HG03439 (cell line): ENCODE measurements around the gene ANTXR1.

ENCODE experiments used
- ATAC-seq: cut with Tn5 transposase; IDR thresholded peaks from one replicate; pipeline ENCODE4 v1.9.1; 2021; ENCODE audit warnings: mild to moderate bottlenecking, moderate library complexity; ENCODE audit not compliant: unreplicated experiment

The ANTXR1 gene

DNA sequence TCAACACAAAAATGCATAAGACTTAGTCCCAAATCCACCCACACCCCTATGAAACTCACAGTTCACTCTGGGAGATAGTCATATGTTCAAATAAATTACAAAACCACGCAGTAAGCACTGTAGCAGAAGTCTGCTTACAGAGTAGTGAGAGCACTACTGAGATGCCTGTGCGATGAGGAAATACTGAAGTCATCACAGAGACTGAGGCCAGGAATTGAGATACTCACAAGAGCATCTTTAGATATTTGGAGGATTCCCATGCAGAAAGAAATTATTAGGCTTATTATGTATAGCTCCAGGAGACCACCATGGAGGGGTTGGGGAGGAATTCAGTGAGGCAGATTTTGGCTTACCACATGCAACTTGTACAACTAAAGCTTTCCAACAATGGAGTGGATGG, 82.3 kb downstream of the ANTXR1 start:
- no peak for ATAC-seq

DNA sequence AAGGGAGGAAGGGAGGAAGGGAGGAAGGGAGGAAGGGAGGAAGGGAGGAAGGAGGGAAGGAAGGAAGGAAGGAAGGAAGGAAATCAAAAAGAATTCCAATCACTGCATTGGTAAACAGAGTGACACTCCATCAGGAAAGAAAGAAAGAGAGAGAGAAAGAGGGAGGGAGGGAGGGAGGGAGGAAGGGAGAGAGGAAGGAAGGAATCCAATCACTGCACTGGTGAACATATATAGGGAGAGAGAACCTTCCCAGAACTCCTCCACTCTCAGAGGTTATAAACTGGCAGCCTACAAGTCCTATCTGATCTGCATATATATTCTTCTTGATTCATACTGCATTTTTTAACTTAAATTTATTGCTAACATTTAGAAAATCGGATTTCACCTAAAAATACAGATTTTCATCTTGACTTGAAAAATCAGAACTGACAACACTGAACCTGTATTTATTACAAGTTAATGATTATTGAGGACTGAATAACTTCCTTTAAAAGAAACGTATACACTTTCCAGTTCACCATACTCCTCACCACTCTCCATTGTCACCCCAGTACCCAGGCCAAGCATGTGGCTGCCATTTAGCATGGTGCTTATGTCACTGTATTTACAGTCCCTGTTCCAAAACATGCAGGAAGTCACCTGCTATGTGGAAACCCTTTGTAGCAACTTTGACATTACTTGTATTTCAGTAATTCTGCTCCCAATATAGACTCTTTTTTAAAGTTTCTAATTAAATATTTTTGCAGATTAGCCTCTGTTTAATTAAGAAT, 83.5 kb downstream of the ANTXR1 start:
- ATAC-seq, result no peak

DNA sequence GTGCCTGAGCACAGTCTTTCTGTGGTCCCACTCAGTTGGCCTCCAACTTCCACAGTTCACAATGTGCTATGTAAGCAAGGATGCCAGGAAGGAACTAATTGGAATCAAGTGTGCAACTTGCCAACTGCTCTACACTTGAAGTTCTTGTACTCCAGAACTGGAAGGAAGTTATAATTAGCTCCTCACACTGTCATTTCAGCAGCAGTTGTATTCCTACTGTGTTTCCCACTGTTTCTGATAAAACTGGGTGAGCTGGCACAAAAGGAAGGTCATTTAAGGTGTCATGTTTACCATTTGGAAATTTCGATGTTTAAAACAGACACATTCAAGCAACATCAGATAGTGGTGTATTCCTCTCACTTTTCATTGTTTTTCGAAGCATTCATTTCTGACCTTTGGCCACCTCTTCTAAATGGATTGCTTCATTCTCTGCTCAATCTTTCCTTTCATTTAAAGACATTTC, 84.2 kb downstream of the ANTXR1 start:
- ATAC-seq, result no peak

GRCh38 chr2:69097891-69098655, 85.1 kb downstream of the ANTXR1 start:
- no peak for ATAC-seq

DNA sequence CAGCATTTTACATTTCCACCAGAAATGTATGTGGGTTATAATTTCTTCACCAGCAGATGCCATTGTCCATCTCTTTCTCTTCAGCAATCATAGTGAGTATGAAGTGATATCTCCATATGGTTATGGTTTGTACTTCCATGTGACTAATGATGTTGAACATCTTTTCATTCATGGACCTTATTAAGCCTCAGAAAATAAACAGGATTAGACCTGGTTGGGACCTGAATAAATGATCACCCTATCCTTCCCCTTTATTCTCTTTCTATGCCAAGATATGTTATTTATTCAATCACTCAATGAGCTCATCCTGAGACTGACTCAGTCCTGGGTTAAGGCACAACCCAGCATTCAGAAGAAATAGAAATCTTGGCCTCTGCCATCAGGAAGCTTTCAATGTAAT, 86.6 kb downstream of the ANTXR1 start:
- ATAC-seq, result no peak

DNA sequence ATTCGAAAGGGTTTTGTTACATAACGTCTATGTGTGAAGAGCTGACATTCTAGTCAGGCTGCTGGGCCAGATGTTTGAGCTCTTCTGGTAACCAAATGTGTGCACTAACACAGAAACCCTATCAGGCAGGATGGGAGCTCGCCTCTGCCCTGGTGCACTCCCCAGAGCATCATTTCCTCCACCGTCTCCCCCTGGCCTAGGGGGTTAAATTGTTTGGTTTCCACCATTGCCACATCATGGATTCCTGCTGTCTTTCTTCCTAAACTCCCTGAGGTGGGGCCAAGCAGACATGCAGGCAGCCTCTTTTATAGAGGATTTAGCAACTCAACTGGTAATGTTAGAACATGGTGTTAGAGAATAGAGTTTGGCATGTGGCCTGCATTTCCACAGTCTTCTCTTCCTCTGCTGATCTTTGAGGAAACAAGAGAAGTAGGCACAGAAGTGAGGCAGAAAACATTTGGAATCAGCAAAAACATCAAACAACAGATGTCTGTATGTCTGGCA, 87.3 kb downstream of the ANTXR1 start:
- no peak for ATAC-seq

DNA sequence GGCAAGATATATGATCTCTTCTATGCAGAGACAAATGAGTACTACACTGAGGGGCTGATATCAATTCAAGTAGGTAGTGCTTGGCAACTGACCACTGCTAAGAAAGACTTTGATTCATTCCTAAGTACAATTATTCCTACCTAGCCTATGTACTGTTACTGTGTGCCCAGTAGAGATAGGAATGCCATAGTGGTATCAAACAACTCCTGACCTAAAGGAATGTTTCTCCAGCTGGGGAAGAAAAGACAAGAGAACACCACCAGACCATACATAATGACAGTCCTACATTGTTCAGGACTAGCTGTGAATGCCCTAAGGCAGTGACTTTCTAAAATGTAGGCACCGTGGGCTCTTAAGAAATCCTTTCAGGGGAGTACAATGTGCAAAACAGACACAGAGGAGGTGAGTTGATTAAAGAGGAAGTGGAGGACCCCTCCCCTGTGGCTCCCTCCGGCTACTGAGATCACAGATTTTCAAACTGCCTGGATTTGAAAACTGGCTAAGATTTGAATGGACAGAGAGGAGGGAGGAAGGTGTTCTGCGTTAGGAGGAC, 89.1 kb downstream of the ANTXR1 start:
- no peak for ATAC-seq

DNA sequence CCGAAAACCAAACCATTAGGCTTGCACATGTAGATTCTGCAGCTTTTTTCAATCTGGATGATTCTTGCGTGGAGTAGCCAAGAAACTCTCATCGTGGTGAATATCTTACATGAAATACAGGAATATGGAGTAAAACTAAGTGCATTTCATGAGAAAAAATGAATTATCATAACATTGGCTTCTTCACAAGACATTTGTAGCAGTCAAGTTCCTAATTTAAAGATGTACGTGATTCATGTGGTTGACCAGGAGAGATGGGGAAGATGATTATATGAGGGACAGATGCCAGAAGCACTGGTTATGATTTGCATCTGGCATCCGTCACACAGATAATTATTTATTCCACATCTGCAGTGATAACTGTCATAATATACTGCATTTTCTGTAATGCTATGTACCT, 90.4 kb downstream of the ANTXR1 start:
- no peak for ATAC-seq

- ATAC-seq, result no peak
Measured at GRCh38 chr2:69104261-69104660, 91.3 kb downstream of the ANTXR1 start.

DNA sequence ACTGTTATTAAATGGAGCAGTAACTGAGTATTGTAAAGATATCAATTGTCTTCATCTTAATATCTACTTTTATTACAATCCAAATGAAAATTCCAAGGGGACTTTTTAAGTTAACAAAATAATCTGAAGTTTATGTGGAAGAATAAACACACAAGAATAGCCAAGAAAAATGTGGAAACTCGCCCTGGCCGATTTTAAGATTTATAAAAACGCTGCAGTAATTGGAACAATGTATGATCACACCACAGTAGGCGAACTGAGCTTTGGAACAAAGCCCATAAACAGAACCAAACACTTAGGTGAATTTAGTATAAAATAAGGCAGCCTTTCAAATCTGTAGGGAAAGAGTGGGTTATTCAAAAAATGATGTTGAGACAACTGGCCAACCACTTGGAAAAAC, 96.3 kb downstream of the ANTXR1 start:
- no peak for ATAC-seq

GRCh38 chr2:69111076-69111475, 98.1 kb downstream of the ANTXR1 start:
- no peak for ATAC-seq

DNA sequence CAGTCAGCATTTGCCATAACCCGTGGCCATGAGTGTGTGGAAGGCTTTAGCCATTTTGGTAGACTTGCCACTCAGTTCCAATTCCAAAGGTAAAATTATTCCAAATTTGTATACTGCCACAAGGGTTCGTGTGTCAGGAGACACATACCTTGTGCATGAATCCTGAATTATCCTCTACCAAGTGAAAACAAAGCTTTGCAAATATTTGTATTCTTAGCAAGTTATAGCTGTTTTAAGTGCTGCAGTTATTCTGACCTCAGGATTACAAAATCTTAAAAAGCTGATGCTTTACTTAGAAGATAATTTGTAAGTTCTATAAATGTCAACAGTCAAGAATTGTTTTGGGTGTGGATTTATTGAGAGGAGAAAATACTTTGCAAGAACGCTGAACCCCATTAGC, 100.6 kb downstream of the ANTXR1 start:
- no peak for ATAC-seq

DNA sequence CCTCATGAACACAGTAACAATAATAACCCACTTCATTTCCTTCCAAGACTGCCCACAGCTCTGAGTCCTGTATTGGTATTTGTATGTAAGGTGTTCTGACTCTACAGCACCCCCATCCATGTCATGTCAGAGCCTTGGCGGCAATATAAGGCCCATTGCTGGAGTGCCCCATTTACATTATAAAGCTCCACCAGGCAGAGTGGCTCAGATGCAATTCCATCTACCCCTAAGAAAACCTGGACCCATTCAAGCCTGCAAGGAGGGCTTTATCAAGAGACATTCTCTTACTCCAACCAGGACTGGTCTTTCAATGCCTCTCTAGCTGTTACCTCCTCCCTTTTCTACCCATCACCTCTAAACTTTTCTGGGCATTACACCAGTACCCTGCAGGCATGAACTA, 101.6 kb downstream of the ANTXR1 start:
- no peak for ATAC-seq

DNA sequence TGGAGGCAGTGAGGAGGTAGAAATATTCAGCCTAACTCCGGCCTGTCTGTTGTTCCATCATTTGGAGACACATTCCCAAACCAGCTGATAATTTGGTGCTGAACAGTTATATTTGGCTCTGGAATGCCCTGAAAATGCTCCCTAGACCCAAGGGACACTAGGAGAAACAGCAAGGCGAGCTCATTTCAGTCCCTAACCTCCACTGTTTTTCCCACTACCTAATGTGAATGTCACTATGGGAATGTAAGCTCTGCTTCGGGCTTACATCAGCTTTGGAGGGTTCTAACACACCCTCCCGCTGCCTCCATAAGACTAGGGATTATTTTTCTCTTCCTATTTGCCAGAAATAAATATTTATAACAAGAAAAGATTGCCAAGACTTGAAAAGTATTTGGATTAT, 103.5 kb downstream of the ANTXR1 start:
- ATAC-seq, result no peak

GRCh38 chr2:69118609-69119008, 105.6 kb downstream of the ANTXR1 start:
- ATAC-seq, result no peak

DNA sequence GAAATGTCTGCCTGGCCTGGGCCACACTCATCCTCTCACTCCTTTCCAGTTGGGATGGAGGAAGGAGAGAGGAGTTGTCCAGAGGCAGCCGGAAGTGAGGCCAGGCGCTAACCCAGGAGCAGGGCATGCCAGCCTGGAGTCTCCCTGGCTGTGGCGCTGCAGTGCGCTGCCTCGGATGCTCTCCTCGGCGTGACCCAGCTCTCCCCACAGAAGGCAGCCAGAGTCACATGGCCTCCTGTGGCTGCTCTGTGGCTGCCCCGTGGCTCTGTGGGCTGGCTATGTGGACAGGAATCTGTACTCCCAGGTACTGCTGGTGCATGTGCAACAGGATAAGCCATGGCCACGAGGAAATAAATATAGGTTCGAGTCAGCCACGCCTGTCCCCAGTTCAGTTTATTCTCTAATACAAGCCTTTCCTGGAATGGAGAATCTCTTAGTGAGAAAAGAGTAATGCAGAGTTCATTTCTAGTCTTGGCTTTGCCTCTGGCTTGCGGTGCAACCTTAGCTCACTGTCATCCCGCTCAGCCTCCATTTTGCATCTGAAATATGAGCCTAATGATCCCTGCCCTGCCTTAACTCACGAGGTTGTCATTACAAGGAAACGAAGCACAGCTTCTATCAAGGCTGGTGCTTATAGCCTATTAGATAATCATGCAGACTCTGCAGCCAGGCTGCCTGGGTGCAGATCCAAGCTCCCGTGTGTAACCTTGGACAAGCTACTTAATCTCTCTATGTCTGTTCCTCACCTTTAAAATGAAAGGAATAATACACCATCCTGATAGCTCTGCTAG, 106.3 kb downstream of the ANTXR1 start:
- ATAC-seq, result no peak

DNA sequence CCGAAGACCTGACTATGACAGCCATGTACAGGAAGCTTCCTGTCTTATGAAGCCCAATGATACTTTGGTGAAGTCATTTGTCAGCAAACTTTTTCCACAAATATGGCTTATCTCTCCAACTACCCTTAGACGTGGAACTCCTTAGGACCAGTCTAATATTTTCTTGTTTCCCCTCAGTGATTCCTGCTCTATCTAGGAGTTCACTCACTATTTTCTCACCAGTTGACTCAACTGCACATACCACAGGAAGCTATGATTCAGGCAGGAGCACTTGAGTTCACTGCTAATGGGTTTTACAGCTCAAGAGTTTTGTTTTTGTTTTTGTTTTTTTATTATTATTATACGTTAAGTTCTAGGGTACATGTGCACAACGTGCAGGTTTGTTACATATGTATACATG, 109.3 kb downstream of the ANTXR1 start:
- ATAC-seq, result no peak

- ATAC-seq, result no peak
Measured at GRCh38 chr2:69123182-69123581, 110.2 kb downstream of the ANTXR1 start.

DNA sequence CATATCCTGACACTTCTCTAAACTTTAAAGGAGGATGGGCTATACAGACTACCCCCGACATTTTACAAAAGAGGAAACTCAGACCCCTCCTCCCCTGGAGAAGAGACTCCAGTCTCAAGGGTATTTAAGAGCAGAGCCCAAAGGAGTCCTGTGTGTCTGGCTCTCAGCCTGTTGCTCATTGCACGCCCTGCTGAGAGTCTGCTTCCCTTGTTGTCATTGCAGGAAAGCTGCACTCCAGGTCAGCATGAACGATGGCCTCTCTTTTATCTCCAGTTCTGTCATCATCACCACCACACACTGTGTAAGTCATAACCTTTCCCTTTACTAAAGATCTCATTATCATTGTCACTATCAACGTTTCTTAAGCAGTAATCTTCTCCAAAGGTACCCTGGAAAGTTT, 111.4 kb downstream of the ANTXR1 start:
- ATAC-seq, result no peak

- no peak for ATAC-seq
Measured at GRCh38 chr2:69125816-69126215, 112.8 kb downstream of the ANTXR1 start.

- ATAC-seq, result no peak
Measured at GRCh38 chr2:69126341-69126740, 113.4 kb downstream of the ANTXR1 start.
